ENCODE results near the gene ARFGAP2. TPM values are rescaled to one million over a fixed set of nuclear protein-coding genes. Genes with fewer than 3 reads are reported as not detected.

The ARFGAP2 gene
- total RNA-seq, 1 experiment from 2014 or later, result 78.0 TPM

DNA sequence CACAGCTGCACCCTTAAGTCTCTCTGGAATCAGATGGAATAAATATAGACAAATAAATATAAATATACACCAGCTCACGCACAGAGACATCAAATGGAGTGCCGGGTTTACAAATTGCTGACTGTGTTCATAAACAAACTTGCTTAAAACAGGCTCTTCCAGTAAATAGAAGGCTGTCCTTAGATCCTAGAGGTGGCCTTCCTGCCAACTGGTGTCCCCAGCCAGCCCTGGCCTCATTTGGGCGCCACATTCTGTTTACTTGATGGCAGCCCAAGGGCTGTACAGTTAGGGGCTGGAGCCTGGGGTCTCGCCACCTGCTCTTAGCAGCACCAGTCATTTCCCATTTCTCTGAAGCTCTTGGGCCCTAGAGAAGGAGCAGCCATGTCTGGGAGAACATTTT is 20.8 kb downstream of the ARFGAP2 start:
- H3K36me3 Mint-ChIP-seq (ENCODE audit: insufficient read depth, unreplicated experiment), result peaks cover 31% of the 10 kb centered on the region
- POLR2A ChIA-PET, result no interaction called here
- intact Hi-C loops (cut with micrococcal nuclease), result no loop called here
- H3K4me3 Mint-ChIP-seq (ENCODE audit: unreplicated experiment), result no peak overlapping the region
- TF ChIP-seq, protein P1, sequence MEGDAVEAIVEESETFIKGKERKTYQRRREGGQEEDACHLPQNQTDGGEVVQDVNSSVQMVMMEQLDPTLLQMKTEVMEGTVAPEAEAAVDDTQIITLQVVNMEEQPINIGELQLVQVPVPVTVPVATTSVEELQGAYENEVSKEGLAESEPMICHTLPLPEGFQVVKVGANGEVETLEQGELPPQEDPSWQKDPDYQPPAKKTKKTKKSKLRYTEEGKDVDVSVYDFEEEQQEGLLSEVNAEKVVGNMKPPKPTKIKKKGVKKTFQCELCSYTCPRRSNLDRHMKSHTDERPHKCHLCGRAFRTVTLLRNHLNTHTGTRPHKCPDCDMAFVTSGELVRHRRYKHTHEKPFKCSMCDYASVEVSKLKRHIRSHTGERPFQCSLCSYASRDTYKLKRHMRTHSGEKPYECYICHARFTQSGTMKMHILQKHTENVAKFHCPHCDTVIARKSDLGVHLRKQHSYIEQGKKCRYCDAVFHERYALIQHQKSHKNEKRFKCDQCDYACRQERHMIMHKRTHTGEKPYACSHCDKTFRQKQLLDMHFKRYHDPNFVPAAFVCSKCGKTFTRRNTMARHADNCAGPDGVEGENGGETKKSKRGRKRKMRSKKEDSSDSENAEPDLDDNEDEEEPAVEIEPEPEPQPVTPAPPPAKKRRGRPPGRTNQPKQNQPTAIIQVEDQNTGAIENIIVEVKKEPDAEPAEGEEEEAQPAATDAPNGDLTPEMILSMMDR (IDR thresholded peaks at IDR 0.05; ENCODE audit: unreplicated experiment), result no peak
- H3K4me1 Mint-ChIP-seq (ENCODE audit: insufficient read depth, unreplicated experiment), result peaks cover 6% of the 10 kb centered on the region
- CTCF ChIA-PET, result interaction anchor here (5.7 kb wide), 1 partner anchor 262 kb away, joined by 99 read pairs; no protein-coding TSS in a partner anchor
- H3K27ac Mint-ChIP-seq (ENCODE audit: low read depth, unreplicated experiment), result no peak overlapping the region
- no peaks in the 10 kb centered on the region for H3K9me3 Mint-ChIP-seq (ENCODE audit: unreplicated experiment)
- no peak for DNase-seq (ENCODE audit: unreplicated experiment)
- no TSS peak for BruUV-seq (replicated peaks)
- H3K27me3 Mint-ChIP-seq (ENCODE audit: insufficient read depth, unreplicated experiment), result no peaks in the 10 kb centered on the region

DNA sequence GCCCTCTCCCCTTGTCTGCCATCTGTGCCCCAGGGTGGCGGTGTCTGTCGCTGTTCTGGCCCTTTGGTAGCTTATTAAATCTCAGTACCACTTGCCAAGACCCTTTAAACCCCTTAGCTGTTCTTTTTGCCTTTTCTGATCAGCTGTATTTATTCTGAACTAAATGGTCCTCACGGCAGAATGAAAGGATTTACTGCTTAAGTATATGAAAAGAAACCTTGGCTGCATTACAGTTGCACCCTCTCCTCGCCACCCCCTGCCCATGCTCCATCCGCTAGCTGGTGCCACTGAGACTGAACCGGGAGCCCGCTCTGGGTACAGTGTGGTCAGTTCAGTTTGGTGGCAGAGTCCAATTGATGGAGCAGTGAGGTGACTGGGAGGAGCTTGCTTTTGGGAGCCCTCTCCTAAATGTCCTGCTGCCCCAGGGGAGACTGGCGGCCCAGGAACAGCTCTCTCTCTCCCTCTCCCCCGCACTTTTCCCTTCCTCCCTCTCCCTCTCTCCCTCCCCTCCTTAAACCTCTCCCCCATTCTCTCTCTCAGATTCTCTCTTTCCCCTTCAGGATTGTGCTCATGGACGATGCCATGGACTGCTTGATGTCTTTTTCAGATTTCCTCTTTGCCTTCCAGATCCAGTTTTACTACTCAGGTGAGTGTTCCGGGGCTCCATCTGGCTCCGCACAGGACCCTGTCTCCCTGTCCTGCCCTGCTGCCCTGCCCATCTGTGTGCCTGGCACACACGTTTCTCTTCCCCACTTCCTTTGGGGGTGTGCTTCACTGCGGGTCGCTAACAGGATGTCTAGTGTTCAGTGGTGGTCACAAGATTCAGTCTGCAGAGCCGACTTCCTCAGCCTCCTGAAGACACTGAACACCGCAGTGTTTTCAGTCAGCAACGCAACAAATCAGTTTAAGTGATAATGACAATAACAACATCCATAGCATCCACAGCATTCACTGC is 21.8 kb downstream of the ARFGAP2 start:
- no peak overlapping the region for H3K4me3 Mint-ChIP-seq (ENCODE audit: unreplicated experiment)
- ChIA-PET POLR2A (interaction anchor here (1.0 kb wide), 2 partner anchors 8 to 264 kb away, joined by 3 read pairs; no protein-coding TSS in a partner anchor), CTCF (interaction anchor here (0.5 to 5.7 kb wide), 13 partner anchors 10 to 347 kb away, joined by 3 to 99 read pairs (median 5); no protein-coding TSS in a partner anchor)
- TF ChIP-seq, protein P1 (IDR thresholded peaks at IDR 0.05; ENCODE audit: unreplicated experiment), result no peak
- H3K27me3 Mint-ChIP-seq (ENCODE audit: insufficient read depth, unreplicated experiment), result no peaks in the 10 kb centered on the region
- no TSS peak for BruUV-seq (replicated peaks)
- no peak overlapping the region for H3K27ac Mint-ChIP-seq (ENCODE audit: low read depth, unreplicated experiment)
- no peak for DNase-seq (ENCODE audit: unreplicated experiment)
- intact Hi-C loops (cut with micrococcal nuclease), result no loop called here
- peaks cover 6% of the 10 kb centered on the region for H3K4me1 Mint-ChIP-seq (ENCODE audit: insufficient read depth, unreplicated experiment)
- peaks cover 27% of the 10 kb centered on the region for H3K36me3 Mint-ChIP-seq (ENCODE audit: insufficient read depth, unreplicated experiment)
- no peaks in the 10 kb centered on the region for H3K9me3 Mint-ChIP-seq (ENCODE audit: unreplicated experiment)

DNA sequence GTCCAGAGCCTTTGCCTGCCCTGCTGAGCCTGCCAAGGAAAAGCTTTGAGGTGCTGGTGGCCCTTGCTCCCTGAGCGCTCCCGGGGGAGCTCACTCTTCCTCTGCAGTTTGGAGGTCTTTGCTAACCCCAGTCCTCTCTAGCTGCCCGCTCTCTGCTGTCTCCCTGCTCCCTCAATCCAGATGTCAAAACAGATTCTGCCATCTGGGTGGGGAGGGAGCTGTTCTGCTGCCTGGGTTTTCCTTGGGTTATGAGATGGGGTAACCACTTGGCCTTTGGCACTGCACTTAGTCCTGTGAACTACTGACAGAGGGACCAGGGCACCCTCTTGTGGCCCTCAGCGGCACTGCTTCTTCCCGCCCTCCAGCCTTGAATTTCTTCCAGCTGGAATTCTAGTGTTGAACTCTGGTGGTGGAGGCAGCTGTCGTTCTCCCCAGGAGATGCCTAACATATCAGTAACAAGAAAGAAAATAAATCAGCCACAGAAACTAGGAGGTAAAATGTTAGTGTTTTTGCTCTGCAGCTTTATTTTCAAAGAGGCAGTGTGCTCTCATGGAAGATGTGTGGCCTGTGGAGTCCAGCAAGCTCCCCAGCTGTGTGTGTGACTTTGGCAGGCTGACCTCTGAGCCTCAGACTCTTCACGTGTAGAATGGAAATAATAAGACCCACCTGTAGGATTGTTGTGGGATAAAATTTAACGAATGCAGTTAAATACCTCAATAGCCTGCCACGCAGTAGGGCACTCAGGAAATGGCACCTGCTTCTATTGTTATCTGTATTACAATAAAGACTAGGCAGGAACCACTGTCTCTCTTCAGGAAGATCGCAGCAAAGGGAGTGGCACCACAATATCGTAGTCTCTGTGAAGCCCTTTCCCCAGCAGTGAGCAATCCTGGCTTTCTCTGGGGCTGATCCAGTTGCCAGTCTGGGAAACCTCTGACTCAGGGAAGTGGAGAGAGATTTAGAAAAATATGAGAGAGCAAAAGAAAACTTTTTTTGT is 23.4 kb downstream of the ARFGAP2 start:
- Mint-ChIP-seq H3K27ac (ENCODE audit: low read depth, unreplicated experiment) (no peak overlapping the region), H3K9me3 (ENCODE audit: unreplicated experiment) (no peaks in the 10 kb centered on the region), H3K4me3 (ENCODE audit: unreplicated experiment) (no peak overlapping the region), H3K36me3 (ENCODE audit: insufficient read depth, unreplicated experiment) (peaks cover 17% of the 10 kb centered on the region), H3K4me1 (ENCODE audit: insufficient read depth, unreplicated experiment) (peaks cover 6% of the 10 kb centered on the region), H3K27me3 (ENCODE audit: insufficient read depth, unreplicated experiment) (no peaks in the 10 kb centered on the region)
- ChIA-PET CTCF (interaction anchor here (0.6 to 5.7 kb wide), 57 partner anchors 9 to 346 kb away, joined by 3 to 99 read pairs (median 5); partner anchors contain the start of gene CSTPP1), POLR2A (interaction anchor here (0.7 to 2.1 kb wide), 7 partner anchors 10 to 272 kb away, joined by 3 to 11 read pairs (median 3); partner anchors contain the start of gene CSTPP1)
- no TSS peak for BruUV-seq (replicated peaks)
- TF ChIP-seq, protein P1 (IDR thresholded peaks at IDR 0.05; ENCODE audit: unreplicated experiment), result peak; percentile 96
- intact Hi-C loops (cut with micrococcal nuclease), result loop anchor here (1.0 kb wide), 2 partner anchors 233 to 264 kb away; no protein-coding TSS in a partner anchor
- peak; percentile 80 for DNase-seq (ENCODE audit: unreplicated experiment)

Data from MCF 10A (cell line).